PC-9 (cell line): ENCODE results near the gene ADGRD2. TPM values are rescaled to one million over a fixed set of nuclear protein-coding genes. Genes with fewer than 3 reads are reported as not detected.
A peak's percentile ranks its signal among the peaks of the same experiment; 100 is the strongest.

ENCODE experiments used
- Bru-seq: library from RNA; stranded (reverse); fragments of 400-500 nt; gene quantifications from one replicate; lab custom pipeline; 2021; lab: Mats Ljungman, UMichigan
- BruChase-seq, 2 experiments: library from RNA; stranded (reverse); fragments of 400-500 nt; gene quantifications; one replicate each; lab custom pipeline; 2021; lab: Mats Ljungman, UMichigan
- BruUV-seq: library from RNA; stranded (reverse); fragments of 400-500 nt; replicated peaks from 2 replicates; lab custom pipeline; 2021; lab: Mats Ljungman, UMichigan
- CTCF ChIA-PET: fragments of 300-600 bp; sonication (Branson Sonifier 250); formaldehyde crosslinking; loops from one replicate; lab custom pipeline; 2022; ENCODE audit warnings: antibody characterized with exemption; lab: Charles Lee
- POLR2A ChIA-PET: fragments of 300-600 bp; sonication (Branson Sonifier 250); formaldehyde crosslinking; loops from one replicate; lab custom pipeline; 2022; ENCODE audit warnings: antibody characterized with exemption; ENCODE audit not compliant: unreplicated experiment; lab: Charles Lee
- DNase-seq, 2 experiments: peaks; one replicate each; pipeline versions ENCODE4 v3.0.0 to v3.0.0-alpha.2; 2015 to 2022; ENCODE audit warnings: mixed read lengths in 1 of 2
- H2AFZ ChIP-seq: fragments of 200-600 bp; sonication (generic); 2 replicates; pipeline ENCODE4 v1.8.1; 2017; ENCODE audit warnings: antibody characterized with exemption
- H3F3A ChIP-seq: fragments of 200-600 bp; sonication (generic); 2 replicates; pipeline ENCODE4 v1.8.1; 2017; ENCODE audit warnings: antibody characterized with exemption, mild to moderate bottlenecking, low read depth; ENCODE audit not compliant: insufficient read depth
- H3K27ac ChIP-seq: fragments of 200-600 bp; sonication (generic); 2 replicates; pipeline ENCODE4 v1.6.1; 2016; ENCODE audit warnings: mixed run types
- H3K27me3 ChIP-seq: fragments of 200-600 bp; sonication (generic); 2 replicates; pipeline ENCODE4 v1.6.1; 2016; ENCODE audit warnings: low read depth, mixed run types; ENCODE audit not compliant: insufficient read depth
- H3K36me3 ChIP-seq: fragments of 200-600 bp; sonication (generic); 2 replicates; pipeline ENCODE4 v1.6.1; 2016; ENCODE audit warnings: low read depth, mixed run types
- H3K4me1 ChIP-seq: fragments of 200-600 bp; sonication (generic); replicated peaks from 2 replicates; pipeline ENCODE4 v1.6.1; 2016; ENCODE audit warnings: mixed run types; ENCODE audit not compliant: insufficient read depth
- H3K4me2 ChIP-seq: fragments of 200-600 bp; sonication (generic); 2 replicates; pipeline ENCODE4 v1.6.1; 2017; ENCODE audit warnings: mixed run types
- H3K4me3 ChIP-seq: fragments of 200-600 bp; sonication (generic); 2 replicates; pipeline ENCODE4 v1.6.1; 2016; ENCODE audit warnings: mixed run types
- H3K79me2 ChIP-seq: fragments of 200-600 bp; sonication (generic); 2 replicates; pipeline ENCODE4 v1.6.1; 2017; ENCODE audit warnings: low read depth, mixed run types
- H3K9me2 ChIP-seq: fragments of 200-600 bp; sonication (generic); 2 replicates; pipeline ENCODE4 v1.8.1; 2017; ENCODE audit warnings: mild to moderate bottlenecking; ENCODE audit not compliant: insufficient read depth
- H3K9me3 ChIP-seq: fragments of 200-600 bp; sonication (generic); 2 replicates; pipeline ENCODE4 v1.8.1; 2016; ENCODE audit warnings: low read depth; ENCODE audit not compliant: insufficient read depth
- H4K20me1 ChIP-seq: fragments of 200-600 bp; sonication (generic); 2 replicates; pipeline ENCODE4 v1.8.1; 2017; ENCODE audit not compliant: insufficient read depth
- CTCF ChIP-seq: fragments of 200-600 bp; sonication (generic); conservative IDR thresholded peaks from 2 replicates; pipeline ENCODE4 v1.6.1; 2017; ENCODE audit warnings: mixed run types, antibody characterized with exemption, mild to moderate bottlenecking, moderate library complexity
- EZH2 ChIP-seq: fragments of 200-600 bp; sonication (generic); IDR thresholded peaks from 2 replicates; pipeline ENCODE4 v1.8.0; 2017; ENCODE audit warnings: antibody characterized with exemption, low read depth
- intact Hi-C: fragments of 100-400 bp; cut with micrococcal nuclease; formaldehyde crosslinking; loops from one replicate; pipeline ENCODE4 v1.10.0; 2022; ENCODE audit not compliant: unreplicated experiment
- long read RNA-seq: library from polyadenylated mRNA; stranded (forward); transcript quantifications from one replicate; pipeline ENCODE4 v2.0.0, GENCODE V29; 2022
- total RNA-seq: library from RNA; stranded (reverse); gene quantifications from 2 replicates; pipeline ENCODE4 v1.2.3, GENCODE V29; 2021

The ADGRD2 gene
- total RNA-seq (not detected in 2 replicates), Bru-seq, nascent RNA (percentile 6 among the genes with signal in this experiment), BruChase-seq, experiment 1, labeled RNA remaining after a 2-hour chase (not detected), BruChase-seq, experiment 2, labeled RNA remaining after a 6-hour chase (not detected)
- long read RNA-seq, result 0 reads

- Histone ChIP-seq H3K27ac (no peak within 1 kb of the TSS), H3K79me2 (no peaks in the 10 kb centered on the region), H2AFZ (no peak within 1 kb of the TSS), H3F3A (peaks cover 10% of the 10 kb centered on the region; the same call in 1 of the 2 replicates), H3K4me2 (no peak within 1 kb of the TSS), H3K36me3 (no peaks in the 10 kb centered on the region), H3K4me3 (no peak within 1 kb of the TSS), H3K9me2 (no peaks in the 10 kb centered on the region), H3K9me3 (no peaks in the 10 kb centered on the region), H4K20me1 (no peaks in the 10 kb centered on the region), H3K27me3 (no peaks in the 10 kb centered on the region), H3K4me1 (peaks cover 19% of the 10 kb centered on the region)
- DNase-seq, result no peak
- no peak for TF ChIP-seq CTCF
- TF ChIP-seq EZH2, result no peak
- no TSS peak for BruUV-seq
- ChIA-PET POLR2A (no interaction called here), CTCF (no interaction called here)
- intact Hi-C loops, result no loop called here
Observed at GRCh38 chr9:124450241-124450924, at the start of gene ADGRD2. TSS of gene ADGRD2 (plus strand) at chr9:124450451. CDS start at chr9:124451667, 1,216 bp downstream.

- no peak for TF ChIP-seq CTCF
- no peak for TF ChIP-seq EZH2
- POLR2A ChIA-PET, result no interaction called here
- H3K36me3 ChIP-seq, result peaks cover 46% of the 10 kb centered on the region
Observed at GRCh38 chr9:124403246-124403645, 47.0 kb upstream of the ADGRD2 start.

GRCh38 chr9:124409410-124409809 lies 40.8 kb upstream of the ADGRD2 start:
- CTCF ChIA-PET, result interaction anchor here (0.8 to 1.5 kb wide), 2 partner anchors 10 to 16 kb away, joined by 3 to 9 read pairs; no protein-coding TSS in a partner anchor
- POLR2A ChIA-PET, result no interaction called here
- BruUV-seq, result no TSS peak
- intact Hi-C loops, result no loop called here
- TF ChIP-seq EZH2 (no peak), CTCF (no peak)
- Histone ChIP-seq H3F3A (peaks cover 29% of the 10 kb centered on the region), H2AFZ (no peak overlapping the region), H4K20me1 (peaks cover 27% of the 10 kb centered on the region), H3K27me3 (no peaks in the 10 kb centered on the region), H3K9me3 (no peaks in the 10 kb centered on the region), H3K79me2 (peaks cover 76% of the 10 kb centered on the region), H3K4me2 (no peak overlapping the region), H3K4me3 (no peak overlapping the region), H3K9me2 (no peaks in the 10 kb centered on the region), H3K27ac (no peak overlapping the region), H3K36me3 (peaks cover 75% of the 10 kb centered on the region), H3K4me1 (peaks cover 35% of the 10 kb centered on the region)
- no peak for DNase-seq

More at GRCh38 chr9:124403246-124403645, 47.0 kb upstream of the ADGRD2 start:
- no peaks in the 10 kb centered on the region for H3K27me3 ChIP-seq
- no peak overlapping the region for H3K4me2 ChIP-seq
- no peak overlapping the region for H3K4me3 ChIP-seq
- no peak overlapping the region for H3K27ac ChIP-seq
- H3K4me1 ChIP-seq, result no peaks in the 10 kb centered on the region
- no peak for DNase-seq
- no peaks in the 10 kb centered on the region for H3K9me3 ChIP-seq
- no peak overlapping the region for H2AFZ ChIP-seq
- peaks cover 82% of the 10 kb centered on the region for H3K79me2 ChIP-seq
- peaks cover 19% of the 10 kb centered on the region; the same call in 1 of the 2 replicates for H3F3A ChIP-seq
- intact Hi-C loops, result no loop called here
- BruUV-seq, result no TSS peak
- no peaks in the 10 kb centered on the region for H3K9me2 ChIP-seq
- CTCF ChIA-PET, result interaction anchor here (1.1 kb wide), 1 partner anchor 11 kb away, joined by 3 read pairs; no protein-coding TSS in a partner anchor
- H4K20me1 ChIP-seq, result peaks cover 55% of the 10 kb centered on the region
